Measurements from ENCODE around the gene ELF2. TPM values are rescaled to one million over a fixed set of nuclear protein-coding genes. Genes with fewer than 3 reads are reported as not detected.
"Not testable (repeated sequence)": the region's sequence is repeated elsewhere in the genome, so short reads cannot be mapped to it uniquely, and the experiment has no call there.

Gene ELF2
- total RNA-seq, 4 donors from 2014 or later, result 39.0 to 89.5 (median 48.7) TPM

DNA sequence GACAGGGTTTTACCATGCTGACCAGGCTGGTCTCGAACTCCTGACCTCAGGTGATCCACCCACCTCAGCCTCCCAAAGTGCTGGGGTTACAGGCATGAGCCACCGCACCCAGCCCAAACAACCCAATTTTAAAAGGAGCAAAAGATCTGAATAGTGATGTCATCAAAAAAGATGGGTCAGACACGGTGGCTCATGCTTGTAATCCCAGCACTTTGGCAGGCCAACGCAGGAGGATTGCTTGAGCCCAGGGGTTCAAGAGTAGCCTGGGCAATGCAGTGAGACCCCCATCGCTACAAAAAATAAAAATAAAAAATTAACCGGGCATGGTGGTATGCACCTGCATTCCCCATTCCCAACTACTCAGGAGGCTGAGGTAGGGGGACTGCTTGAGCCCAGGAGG is 6.1 kb downstream of the ELF2 start:
- TF ChIP-seq, protein P1, sequence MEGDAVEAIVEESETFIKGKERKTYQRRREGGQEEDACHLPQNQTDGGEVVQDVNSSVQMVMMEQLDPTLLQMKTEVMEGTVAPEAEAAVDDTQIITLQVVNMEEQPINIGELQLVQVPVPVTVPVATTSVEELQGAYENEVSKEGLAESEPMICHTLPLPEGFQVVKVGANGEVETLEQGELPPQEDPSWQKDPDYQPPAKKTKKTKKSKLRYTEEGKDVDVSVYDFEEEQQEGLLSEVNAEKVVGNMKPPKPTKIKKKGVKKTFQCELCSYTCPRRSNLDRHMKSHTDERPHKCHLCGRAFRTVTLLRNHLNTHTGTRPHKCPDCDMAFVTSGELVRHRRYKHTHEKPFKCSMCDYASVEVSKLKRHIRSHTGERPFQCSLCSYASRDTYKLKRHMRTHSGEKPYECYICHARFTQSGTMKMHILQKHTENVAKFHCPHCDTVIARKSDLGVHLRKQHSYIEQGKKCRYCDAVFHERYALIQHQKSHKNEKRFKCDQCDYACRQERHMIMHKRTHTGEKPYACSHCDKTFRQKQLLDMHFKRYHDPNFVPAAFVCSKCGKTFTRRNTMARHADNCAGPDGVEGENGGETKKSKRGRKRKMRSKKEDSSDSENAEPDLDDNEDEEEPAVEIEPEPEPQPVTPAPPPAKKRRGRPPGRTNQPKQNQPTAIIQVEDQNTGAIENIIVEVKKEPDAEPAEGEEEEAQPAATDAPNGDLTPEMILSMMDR (IDR thresholded peaks at IDR 0.05), result no peak
- DNase-seq (ENCODE audit: low spot score) (no peak), ATAC-seq (ENCODE audit: low FRiP score) (no peak)

DNA sequence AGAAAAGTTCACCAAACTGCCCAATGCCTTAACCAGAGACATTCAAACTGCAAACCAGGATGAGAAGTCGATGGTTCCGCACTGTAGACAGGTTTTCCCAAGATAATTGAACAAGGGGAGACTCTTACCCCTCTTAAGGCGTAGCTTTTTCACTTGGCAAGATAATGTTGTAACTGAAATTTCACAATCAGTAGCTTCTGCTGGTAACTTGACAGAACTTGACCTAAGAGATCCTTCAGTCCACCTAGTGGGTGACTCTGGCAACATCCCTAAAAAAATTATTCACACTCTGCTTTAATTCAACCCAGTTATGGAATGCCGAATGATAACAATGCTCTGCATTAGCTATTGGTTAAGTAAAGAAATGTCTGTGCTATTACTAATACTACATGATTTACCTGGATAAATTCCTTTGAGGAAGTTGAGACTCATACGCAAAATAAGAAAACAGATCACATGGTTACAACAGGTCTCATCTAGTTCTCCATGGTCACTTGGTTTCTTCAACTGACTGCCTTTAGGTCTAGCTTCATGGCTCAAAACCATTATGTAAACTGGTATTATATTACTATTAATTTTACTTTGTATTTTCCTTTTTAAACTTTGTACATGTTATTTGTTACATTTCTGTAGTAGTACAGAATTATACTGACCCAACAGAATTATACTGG is 9.1 kb downstream of the ELF2 start:
- TF ChIP-seq, protein P1 (IDR thresholded peaks at IDR 0.05), result no peak
- DNase-seq (ENCODE audit: low spot score), result no peak
- peak; percentile 89 for ATAC-seq (ENCODE audit: low FRiP score)

DNA sequence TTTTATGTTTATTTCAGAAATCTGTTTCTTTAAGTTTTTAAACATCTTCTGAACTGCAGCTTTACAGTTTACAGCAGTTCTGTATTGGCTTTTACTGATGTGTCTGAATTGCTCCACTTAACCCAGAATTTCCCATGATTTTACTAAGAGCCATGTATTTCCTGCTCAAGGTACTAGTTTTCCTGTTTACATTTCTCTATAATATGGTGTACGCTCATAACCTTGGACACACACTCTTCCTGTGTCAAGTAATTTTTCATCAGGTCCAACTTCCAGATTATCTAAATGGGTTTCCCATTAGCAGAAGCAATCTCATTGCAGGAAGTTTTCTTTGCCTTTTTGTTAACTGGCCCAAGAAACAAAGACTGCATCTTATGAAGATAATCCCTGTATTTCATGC is 12.3 kb downstream of the ELF2 start:
- ATAC-seq (ENCODE audit: low FRiP score), result no peak
- TF ChIP-seq, protein P1 (IDR thresholded peaks at IDR 0.05), result no peak
- no peak for DNase-seq (ENCODE audit: low spot score)

DNA sequence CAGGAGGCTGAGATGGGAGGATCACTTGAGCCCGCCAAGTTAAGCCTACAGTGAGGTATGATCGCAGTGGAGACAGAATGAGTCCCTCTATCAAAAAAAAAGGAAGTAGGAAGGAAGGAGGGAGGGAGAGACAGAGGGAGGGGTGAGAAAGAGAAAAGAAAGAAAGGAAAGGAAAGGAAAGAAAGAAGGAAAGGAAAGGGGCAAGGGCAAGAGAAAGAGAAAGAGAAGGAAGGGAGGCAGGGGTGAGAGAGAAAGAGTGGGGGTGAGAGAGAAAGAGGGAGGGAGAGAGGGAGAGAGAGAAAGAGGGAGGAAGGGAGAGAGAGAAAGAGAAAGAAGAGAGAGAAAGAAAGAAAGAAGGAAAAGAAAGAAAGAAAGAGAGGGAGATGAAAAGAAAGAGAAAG is 13.2 kb downstream of the ELF2 start:
- DNase-seq (ENCODE audit: low spot score) (no peak), ATAC-seq (ENCODE audit: low FRiP score) (no peak)
- TF ChIP-seq, protein P1 (IDR thresholded peaks at IDR 0.05), result no peak

DNA sequence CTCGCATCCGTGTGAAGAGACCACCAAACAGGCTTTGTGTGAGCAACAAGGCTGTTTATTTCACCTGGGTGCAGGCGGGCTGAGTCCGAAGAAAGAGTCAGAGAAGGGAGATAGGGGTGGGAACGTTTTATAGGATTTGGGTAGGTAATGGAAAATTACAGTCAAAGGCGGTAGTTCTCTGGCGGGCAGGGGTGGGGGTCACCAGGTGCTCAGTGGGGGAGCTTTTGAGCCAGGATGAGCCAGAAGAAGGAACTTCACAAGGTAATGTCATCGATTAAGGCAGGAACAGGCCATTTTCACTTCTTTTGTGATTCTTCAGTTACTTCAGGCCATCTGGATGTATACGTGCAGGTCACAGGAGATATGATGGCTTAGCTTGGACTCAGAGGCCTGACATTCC is 19.0 kb downstream of the ELF2 start:
- not testable (repeated sequence) for ATAC-seq (ENCODE audit: low FRiP score); DNase-seq (ENCODE audit: low spot score)

DNA sequence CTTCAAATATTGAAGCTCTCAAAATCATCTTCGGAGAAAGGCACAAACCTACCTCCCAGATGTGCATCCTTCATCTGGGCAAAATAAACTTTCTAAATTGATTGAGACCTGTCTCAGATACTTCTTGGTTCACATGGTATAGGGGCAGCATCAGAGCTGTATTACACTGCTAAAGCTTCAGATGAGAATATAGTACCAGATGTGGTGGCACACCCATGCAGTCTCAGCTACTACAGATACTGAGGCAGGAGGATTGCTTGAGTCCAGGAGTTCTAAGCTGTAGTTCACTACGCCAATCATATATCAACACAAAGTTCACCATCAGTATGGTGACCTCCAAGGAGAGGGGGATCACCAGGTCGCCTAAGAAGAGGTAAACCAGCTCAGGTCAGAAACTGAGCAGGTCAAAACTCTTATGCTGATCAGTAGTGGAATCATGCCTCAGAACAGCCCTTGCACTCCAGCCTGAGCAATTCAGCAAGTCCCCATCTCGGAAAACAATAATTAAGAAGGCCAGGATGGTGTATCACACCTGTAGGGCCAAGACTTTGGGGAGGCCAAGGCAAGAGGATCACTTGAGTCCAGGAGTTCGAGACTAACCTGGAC is 22.0 kb downstream of the ELF2 start:
- ATAC-seq (ENCODE audit: low FRiP score) (no peak), DNase-seq (ENCODE audit: low spot score) (no peak)
- TF ChIP-seq, protein P1 (IDR thresholded peaks at IDR 0.05), result no peak

DNA sequence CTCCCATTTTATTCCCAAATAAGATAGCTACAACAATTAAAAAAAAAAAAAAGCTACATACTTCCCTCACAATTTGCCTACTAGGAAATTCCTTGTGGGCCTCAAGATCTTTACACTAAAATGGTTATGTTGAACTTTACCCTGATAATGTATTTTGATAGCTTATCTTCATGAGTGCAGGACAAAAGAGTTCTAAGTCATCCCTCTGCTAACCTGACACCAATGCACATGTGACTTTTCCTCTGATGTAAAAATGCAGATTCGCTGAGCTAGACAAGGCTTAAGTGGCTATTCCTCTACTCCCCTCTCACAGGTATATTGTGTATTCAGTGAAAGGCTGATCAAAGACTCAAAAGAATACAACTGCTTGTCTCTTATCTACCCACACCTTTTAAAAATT is 22.5 kb downstream of the ELF2 start:
- DNase-seq (ENCODE audit: low spot score) (no peak), ATAC-seq (ENCODE audit: low FRiP score) (no peak)
- TF ChIP-seq, protein P1 (IDR thresholded peaks at IDR 0.05), result no peak

All from omental fat pad (tissue), 4 donors.